GM18519 (cell line): Measurements from ENCODE around the gene CHCHD6.

Experiments used
- ATAC-seq: cut with Tn5 transposase; IDR thresholded peaks from one replicate; pipeline ENCODE4 v1.9.1; 2021; ENCODE audit warnings: mild to moderate bottlenecking, moderate library complexity; ENCODE audit not compliant: unreplicated experiment, low FRiP score

CHCHD6 gene

GRCh38 chr3:126816298-126816697, 112.3 kb downstream of the CHCHD6 start:
- no peak for ATAC-seq

- ATAC-seq, result no peak
Observed at GRCh38 chr3:126816986-126817777, 113.1 kb downstream of the CHCHD6 start.

- no peak for ATAC-seq
Observed at GRCh38 chr3:126817781-126818180, 113.7 kb downstream of the CHCHD6 start.

- no peak for ATAC-seq
Observed at GRCh38 chr3:126818400-126819095, 114.5 kb downstream of the CHCHD6 start.

GRCh38 chr3:126826693-126827092, 122.7 kb downstream of the CHCHD6 start:
- no peak for ATAC-seq

- ATAC-seq, result no peak
Observed at GRCh38 chr3:126827121-126827520, 123.1 kb downstream of the CHCHD6 start.

GRCh38 chr3:126828306-126828705, 124.3 kb downstream of the CHCHD6 start:
- no peak for ATAC-seq

- no peak for ATAC-seq
Observed at GRCh38 chr3:126832933-126833332, 128.9 kb downstream of the CHCHD6 start.

- ATAC-seq, result no peak
Observed at GRCh38 chr3:126834596-126835471, 130.8 kb downstream of the CHCHD6 start.

GRCh38 chr3:126835472-126836219, 131.6 kb downstream of the CHCHD6 start:
- no peak for ATAC-seq

- ATAC-seq, result no peak
Observed at GRCh38 chr3:126836220-126836860, 132.3 kb downstream of the CHCHD6 start.

- no peak for ATAC-seq
Observed at GRCh38 chr3:126837773-126838172, 133.7 kb downstream of the CHCHD6 start.

- no peak for ATAC-seq
Observed at GRCh38 chr3:126845920-126846715, 142.1 kb downstream of the CHCHD6 start.

GRCh38 chr3:126847061-126847460, 143.0 kb downstream of the CHCHD6 start:
- no peak for ATAC-seq

- no peak for ATAC-seq
Observed at GRCh38 chr3:126848991-126849390, 145.0 kb downstream of the CHCHD6 start.

GRCh38 chr3:126849768-126850167, 145.7 kb downstream of the CHCHD6 start:
- ATAC-seq, result no peak

- no peak for ATAC-seq
Observed at GRCh38 chr3:126850370-126851085, 146.5 kb downstream of the CHCHD6 start.

GRCh38 chr3:126851382-126851781, 147.3 kb downstream of the CHCHD6 start:
- no peak for ATAC-seq
